ENCODE measurements around the gene GPATCH2L. TPM values are rescaled to one million over a fixed set of nuclear protein-coding genes. Genes with fewer than 3 reads are reported as not detected.

Gene GPATCH2L
- total RNA-seq, 1 donor from 2014 or later = 40.3 TPM

GRCh38 chr14:76123426-76124225 lies 28.1 kb upstream of the GPATCH2L start:
- Histone ChIP-seq H3K27ac (no peak overlapping the region), H3K4me1 (no peaks in the 10 kb centered on the region), H3K36me3 (no peaks in the 10 kb centered on the region), H3K27me3 (no peaks in the 10 kb centered on the region), H3K9me3 (no peaks in the 10 kb centered on the region), H3K4me3 (no peak overlapping the region)
- intact Hi-C loops (cut with DNase I) = no loop called here
- no peak for TF ChIP-seq CTCF (IDR thresholded peaks at IDR 0.05)
- no peak for DNase-seq (ENCODE audit: low spot score in 2 of 2)

GRCh38 chr14:76125511-76125910 lies 26.2 kb upstream of the GPATCH2L start:
- intact Hi-C loops (cut with DNase I) = no loop called here
- Histone ChIP-seq H3K27me3 (no peaks in the 10 kb centered on the region), H3K27ac (no peak overlapping the region), H3K9me3 (no peaks in the 10 kb centered on the region), H3K4me3 (no peak overlapping the region), H3K4me1 (no peaks in the 10 kb centered on the region), H3K36me3 (no peaks in the 10 kb centered on the region)
- DNase-seq (ENCODE audit: low spot score in 2 of 2) = no peak
- no peak for TF ChIP-seq CTCF (IDR thresholded peaks at IDR 0.05)

- intact Hi-C loops (cut with DNase I) = no loop called here
- DNase-seq (ENCODE audit: low spot score in 2 of 2) = no peak
- H3K4me1 ChIP-seq = no peaks in the 10 kb centered on the region
- no peaks in the 10 kb centered on the region for H3K27me3 ChIP-seq
- H3K4me3 ChIP-seq = no peak overlapping the region
- no peaks in the 10 kb centered on the region for H3K9me3 ChIP-seq
- H3K36me3 ChIP-seq = no peaks in the 10 kb centered on the region
- no peak overlapping the region for H3K27ac ChIP-seq
- no peak for TF ChIP-seq CTCF (IDR thresholded peaks at IDR 0.05)
These were observed 25.6 kb upstream of the GPATCH2L start for GRCh38 chr14:76126076-76126475.

GRCh38 chr14:76129851-76130576 lies 21.7 kb upstream of the GPATCH2L start:
- DNase-seq (ENCODE audit: low spot score in 2 of 2) = no peak
- intact Hi-C loops (cut with DNase I) = no loop called here
- H3K36me3 ChIP-seq = no peaks in the 10 kb centered on the region
- no peak overlapping the region for H3K27ac ChIP-seq
- no peaks in the 10 kb centered on the region for H3K27me3 ChIP-seq
- H3K4me1 ChIP-seq = no peaks in the 10 kb centered on the region
- no peak for TF ChIP-seq CTCF (IDR thresholded peaks at IDR 0.05)
- H3K9me3 ChIP-seq = no peaks in the 10 kb centered on the region
- H3K4me3 ChIP-seq = no peak overlapping the region

GRCh38 chr14:76131071-76131965 lies 20.4 kb upstream of the GPATCH2L start:
- Histone ChIP-seq H3K9me3 (no peaks in the 10 kb centered on the region), H3K4me3 (no peak overlapping the region), H3K27ac (no peak overlapping the region), H3K36me3 (no peaks in the 10 kb centered on the region), H3K27me3 (no peaks in the 10 kb centered on the region), H3K4me1 (no peaks in the 10 kb centered on the region)
- no peak for DNase-seq (ENCODE audit: low spot score in 2 of 2)
- TF ChIP-seq CTCF (IDR thresholded peaks at IDR 0.05) = no peak
- intact Hi-C loops (cut with DNase I) = no loop called here

All from ascending aorta (tissue), 2 donors.